K562 (cell line): ENCODE measurements around the gene SYPL2. TPM values are rescaled to one million over a fixed set of nuclear protein-coding genes. Genes with fewer than 3 reads are reported as not detected.

Source experiments
- BCL6 ChIP-seq: fragments of 250-450 bp; sonication (Bioruptor Pico); IDR thresholded peaks from 2 replicates; pipeline ENCODE4 v1.4.0; 2020
- BDP1 ChIP-seq: IDR thresholded peaks from 3 replicates; pipeline ENCODE4 v1.6.1; 2011; ENCODE audit not compliant: insufficient read length, insufficient read depth
- DPF2 ChIP-seq: fragments of 450-650 bp; IDR thresholded peaks from 2 replicates; pipeline ENCODE4 v1.6.1; 2016
- KDM4B ChIP-seq, 2 experiments: fragments of 450-650 bp in 1 of 2; sonication (generic) in 1 of 2; IDR thresholded peaks; 2 replicates each; pipeline ENCODE4 v1.6.1; 2016 to 2017; ENCODE audit warnings: borderline replicate concordance in 2 of 2, antibody characterized with exemption in 1 of 2, low read depth in 1 of 2, mild to moderate bottlenecking in 1 of 2
- KLF1 ChIP-seq: fragments of 450-650 bp; IDR thresholded peaks from 2 replicates; pipeline ENCODE4 v1.6.1; 2016; ENCODE audit warnings: missing genetic modification characterization, missing compliant biosample characterization
- PHF21A ChIP-seq: fragments of 450-650 bp; IDR thresholded peaks from 2 replicates; pipeline ENCODE4 v1.6.1; 2017; ENCODE audit warnings: low read depth, borderline replicate concordance
- SNIP1 ChIP-seq: fragments of 450-650 bp; IDR thresholded peaks from 2 replicates; pipeline ENCODE4 v1.7.1; 2017; ENCODE audit warnings: low read depth, mild to moderate bottlenecking
- TEAD2 ChIP-seq: fragments of 450-650 bp; IDR thresholded peaks from 2 replicates; pipeline ENCODE4 v1.6.1; 2016; ENCODE audit warnings: missing genetic modification characterization, control low read depth, missing compliant biosample characterization
- WHSC1 ChIP-seq: IDR thresholded peaks from one replicate; pipeline ENCODE4 v1.6.1; 2012; ENCODE audit warnings: low read length, control low read depth, inconsistent platforms
- ZNF696 ChIP-seq: fragments of 250-450 bp; sonication (Bioruptor Pico); conservative IDR thresholded peaks from 2 replicates; pipeline ENCODE4 v1.4.0; 2020; ENCODE audit warnings: mild to moderate bottlenecking, moderate library complexity
- polyA plus RNA-seq, 8 experiments: library from polyadenylated mRNA; depleted of rRNA in 4 of 8; stranded (reverse) in 5 of 8; unstranded in 3 of 8; fragments of >200 nt; fragmentation: Nextera tagmentation in 2 of 8; fragmentation: Illumina TruSeq in 1 of 8; extraction: Ambion mirVana in 2 of 8; extraction: Trizol in 1 of 8; gene quantifications; 2 replicates each; pipeline versions ENCODE4 v1.2.1 to v1.2.3, GENCODE V29; 2011 to 2014; ENCODE audit warnings: inconsistent platforms in 1 of 8, missing spikeins in 1 of 8
- total RNA-seq, 7 experiments: library from RNA; depleted of rRNA in 6 of 7; stranded (reverse); fragments of >200 nt in 6 of 7; fragmentation: Illumina TruSeq in 2 of 7; extraction: Trizol in 2 of 7; gene quantifications; 2 replicates each; pipeline versions ENCODE4 v1.2.1 to v1.2.3, GENCODE V29; 2011 to 2021; ENCODE audit warnings: low replicate concordance in 1 of 7
- TF ChIP-seq, protein P1 (sequence below): sonication (generic); formaldehyde crosslinking; IDR thresholded peaks from 2 replicates; pipeline ENCODE4 v1.8.0; 2022; ENCODE audit warnings: mild to moderate bottlenecking, missing genetic modification reagents
- TF ChIP-seq, protein P2 (sequence below): fragments of 200-400 bp; formaldehyde crosslinking; IDR thresholded peaks from 2 replicates; pipeline ENCODE4 v1.6.1; 2017; ENCODE audit warnings: mild to moderate bottlenecking, low read depth, low read length, moderate library complexity
- TF ChIP-seq, protein P3 (sequence below): sonication (generic); formaldehyde crosslinking; IDR thresholded peaks from 2 replicates; pipeline ENCODE4 v1.8.0; 2022; ENCODE audit warnings: mild to moderate bottlenecking, missing genetic modification reagents, borderline replicate concordance
- TF ChIP-seq, protein P4 (sequence below): sonication (generic); formaldehyde crosslinking; IDR thresholded peaks from 2 replicates; pipeline ENCODE4 v1.9.0; 2022; ENCODE audit warnings: mild to moderate bottlenecking, missing genetic modification reagents
- TF ChIP-seq, protein P5 (sequence below): sonication (generic); formaldehyde crosslinking; IDR thresholded peaks from 2 replicates; pipeline ENCODE4 v1.8.0; 2022; ENCODE audit warnings: mild to moderate bottlenecking, missing genetic modification reagents
- TF ChIP-seq, protein P6 (sequence below): sonication (generic); formaldehyde crosslinking; IDR thresholded peaks from 2 replicates; pipeline ENCODE4 v1.4.0; 2020; ENCODE audit warnings: mild to moderate bottlenecking, missing genetic modification reagents

The SYPL2 gene
- total and polyA plus RNA-seq, 9 of the 15 experiments (the other 6 are each of a cell fraction or from before 2014, with no cell fraction given): 0.03 to 0.20 (median 0.07) TPM; not detected in 2

DNA sequence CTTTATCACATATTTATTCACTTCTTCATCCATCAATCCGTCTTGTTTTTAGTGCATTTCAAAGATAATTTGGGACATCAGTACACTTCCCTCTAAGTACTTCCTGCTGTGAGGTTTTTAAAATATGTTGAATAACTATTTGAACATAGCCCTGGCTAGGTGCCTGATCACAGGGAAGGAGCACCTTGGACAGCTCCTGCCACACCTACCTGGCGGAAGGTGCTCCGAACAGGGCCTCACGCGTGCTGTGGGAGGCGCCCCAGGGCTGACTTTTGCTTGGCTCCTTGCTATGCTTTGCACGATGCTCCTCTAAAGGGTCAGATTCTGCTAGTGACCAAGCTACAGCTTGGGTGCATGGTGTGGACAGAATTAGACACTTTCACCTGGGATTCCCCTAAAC, 12.5 kb downstream of the SYPL2 start (continued):
- TF ChIP-seq, protein P1, sequence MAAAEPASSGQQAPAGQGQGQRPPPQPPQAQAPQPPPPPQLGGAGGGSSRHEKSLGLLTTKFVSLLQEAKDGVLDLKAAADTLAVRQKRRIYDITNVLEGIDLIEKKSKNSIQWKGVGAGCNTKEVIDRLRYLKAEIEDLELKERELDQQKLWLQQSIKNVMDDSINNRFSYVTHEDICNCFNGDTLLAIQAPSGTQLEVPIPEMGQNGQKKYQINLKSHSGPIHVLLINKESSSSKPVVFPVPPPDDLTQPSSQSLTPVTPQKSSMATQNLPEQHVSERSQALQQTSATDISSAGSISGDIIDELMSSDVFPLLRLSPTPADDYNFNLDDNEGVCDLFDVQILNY (CRISPR knock-in tag): peak; percentile 20; the same call in 1 of the 2 replicates
- TF ChIP-seq DPF2: no peak
- TF ChIP-seq TEAD2: 0 out of 2 replicates have a peak, but pooled peaks have one; percentile 20
- no peak for TF ChIP-seq SNIP1
- TF ChIP-seq, protein P2, sequence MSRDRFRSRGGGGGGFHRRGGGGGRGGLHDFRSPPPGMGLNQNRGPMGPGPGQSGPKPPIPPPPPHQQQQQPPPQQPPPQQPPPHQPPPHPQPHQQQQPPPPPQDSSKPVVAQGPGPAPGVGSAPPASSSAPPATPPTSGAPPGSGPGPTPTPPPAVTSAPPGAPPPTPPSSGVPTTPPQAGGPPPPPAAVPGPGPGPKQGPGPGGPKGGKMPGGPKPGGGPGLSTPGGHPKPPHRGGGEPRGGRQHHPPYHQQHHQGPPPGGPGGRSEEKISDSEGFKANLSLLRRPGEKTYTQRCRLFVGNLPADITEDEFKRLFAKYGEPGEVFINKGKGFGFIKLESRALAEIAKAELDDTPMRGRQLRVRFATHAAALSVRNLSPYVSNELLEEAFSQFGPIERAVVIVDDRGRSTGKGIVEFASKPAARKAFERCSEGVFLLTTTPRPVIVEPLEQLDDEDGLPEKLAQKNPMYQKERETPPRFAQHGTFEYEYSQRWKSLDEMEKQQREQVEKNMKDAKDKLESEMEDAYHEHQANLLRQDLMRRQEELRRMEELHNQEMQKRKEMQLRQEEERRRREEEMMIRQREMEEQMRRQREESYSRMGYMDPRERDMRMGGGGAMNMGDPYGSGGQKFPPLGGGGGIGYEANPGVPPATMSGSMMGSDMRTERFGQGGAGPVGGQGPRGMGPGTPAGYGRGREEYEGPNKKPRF: no peak
- TF ChIP-seq, protein P3, sequence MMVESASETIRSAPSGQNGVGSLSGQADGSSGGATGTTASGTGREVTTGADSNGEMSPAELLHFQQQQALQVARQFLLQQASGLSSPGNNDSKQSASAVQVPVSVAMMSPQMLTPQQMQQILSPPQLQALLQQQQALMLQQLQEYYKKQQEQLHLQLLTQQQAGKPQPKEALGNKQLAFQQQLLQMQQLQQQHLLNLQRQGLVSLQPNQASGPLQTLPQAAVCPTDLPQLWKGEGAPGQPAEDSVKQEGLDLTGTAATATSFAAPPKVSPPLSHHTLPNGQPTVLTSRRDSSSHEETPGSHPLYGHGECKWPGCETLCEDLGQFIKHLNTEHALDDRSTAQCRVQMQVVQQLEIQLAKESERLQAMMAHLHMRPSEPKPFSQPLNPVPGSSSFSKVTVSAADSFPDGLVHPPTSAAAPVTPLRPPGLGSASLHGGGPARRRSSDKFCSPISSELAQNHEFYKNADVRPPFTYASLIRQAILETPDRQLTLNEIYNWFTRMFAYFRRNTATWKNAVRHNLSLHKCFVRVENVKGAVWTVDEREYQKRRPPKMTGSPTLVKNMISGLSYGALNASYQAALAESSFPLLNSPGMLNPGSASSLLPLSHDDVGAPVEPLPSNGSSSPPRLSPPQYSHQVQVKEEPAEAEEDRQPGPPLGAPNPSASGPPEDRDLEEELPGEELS: peak; percentile 48; the same call in 1 of the 2 replicates
- TF ChIP-seq KLF1 (tag): no peak
- TF ChIP-seq, protein P4, sequence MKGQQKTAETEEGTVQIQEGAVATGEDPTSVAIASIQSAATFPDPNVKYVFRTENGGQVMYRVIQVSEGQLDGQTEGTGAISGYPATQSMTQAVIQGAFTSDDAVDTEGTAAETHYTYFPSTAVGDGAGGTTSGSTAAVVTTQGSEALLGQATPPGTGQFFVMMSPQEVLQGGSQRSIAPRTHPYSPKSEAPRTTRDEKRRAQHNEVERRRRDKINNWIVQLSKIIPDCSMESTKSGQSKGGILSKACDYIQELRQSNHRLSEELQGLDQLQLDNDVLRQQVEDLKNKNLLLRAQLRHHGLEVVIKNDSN: peak; percentile 25; the same call in 1 of the 2 replicates
- TF ChIP-seq, protein P5, sequence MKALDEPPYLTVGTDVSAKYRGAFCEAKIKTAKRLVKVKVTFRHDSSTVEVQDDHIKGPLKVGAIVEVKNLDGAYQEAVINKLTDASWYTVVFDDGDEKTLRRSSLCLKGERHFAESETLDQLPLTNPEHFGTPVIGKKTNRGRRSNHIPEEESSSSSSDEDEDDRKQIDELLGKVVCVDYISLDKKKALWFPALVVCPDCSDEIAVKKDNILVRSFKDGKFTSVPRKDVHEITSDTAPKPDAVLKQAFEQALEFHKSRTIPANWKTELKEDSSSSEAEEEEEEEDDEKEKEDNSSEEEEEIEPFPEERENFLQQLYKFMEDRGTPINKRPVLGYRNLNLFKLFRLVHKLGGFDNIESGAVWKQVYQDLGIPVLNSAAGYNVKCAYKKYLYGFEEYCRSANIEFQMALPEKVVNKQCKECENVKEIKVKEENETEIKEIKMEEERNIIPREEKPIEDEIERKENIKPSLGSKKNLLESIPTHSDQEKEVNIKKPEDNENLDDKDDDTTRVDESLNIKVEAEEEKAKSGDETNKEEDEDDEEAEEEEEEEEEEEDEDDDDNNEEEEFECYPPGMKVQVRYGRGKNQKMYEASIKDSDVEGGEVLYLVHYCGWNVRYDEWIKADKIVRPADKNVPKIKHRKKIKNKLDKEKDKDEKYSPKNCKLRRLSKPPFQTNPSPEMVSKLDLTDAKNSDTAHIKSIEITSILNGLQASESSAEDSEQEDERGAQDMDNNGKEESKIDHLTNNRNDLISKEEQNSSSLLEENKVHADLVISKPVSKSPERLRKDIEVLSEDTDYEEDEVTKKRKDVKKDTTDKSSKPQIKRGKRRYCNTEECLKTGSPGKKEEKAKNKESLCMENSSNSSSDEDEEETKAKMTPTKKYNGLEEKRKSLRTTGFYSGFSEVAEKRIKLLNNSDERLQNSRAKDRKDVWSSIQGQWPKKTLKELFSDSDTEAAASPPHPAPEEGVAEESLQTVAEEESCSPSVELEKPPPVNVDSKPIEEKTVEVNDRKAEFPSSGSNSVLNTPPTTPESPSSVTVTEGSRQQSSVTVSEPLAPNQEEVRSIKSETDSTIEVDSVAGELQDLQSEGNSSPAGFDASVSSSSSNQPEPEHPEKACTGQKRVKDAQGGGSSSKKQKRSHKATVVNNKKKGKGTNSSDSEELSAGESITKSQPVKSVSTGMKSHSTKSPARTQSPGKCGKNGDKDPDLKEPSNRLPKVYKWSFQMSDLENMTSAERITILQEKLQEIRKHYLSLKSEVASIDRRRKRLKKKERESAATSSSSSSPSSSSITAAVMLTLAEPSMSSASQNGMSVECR (CRISPR knock-in tag): peak; percentile 95
- TF ChIP-seq BCL6 (CRISPR knock-in tag): no peak
- no peak for TF ChIP-seq PHF21A
- TF ChIP-seq, protein P6, sequence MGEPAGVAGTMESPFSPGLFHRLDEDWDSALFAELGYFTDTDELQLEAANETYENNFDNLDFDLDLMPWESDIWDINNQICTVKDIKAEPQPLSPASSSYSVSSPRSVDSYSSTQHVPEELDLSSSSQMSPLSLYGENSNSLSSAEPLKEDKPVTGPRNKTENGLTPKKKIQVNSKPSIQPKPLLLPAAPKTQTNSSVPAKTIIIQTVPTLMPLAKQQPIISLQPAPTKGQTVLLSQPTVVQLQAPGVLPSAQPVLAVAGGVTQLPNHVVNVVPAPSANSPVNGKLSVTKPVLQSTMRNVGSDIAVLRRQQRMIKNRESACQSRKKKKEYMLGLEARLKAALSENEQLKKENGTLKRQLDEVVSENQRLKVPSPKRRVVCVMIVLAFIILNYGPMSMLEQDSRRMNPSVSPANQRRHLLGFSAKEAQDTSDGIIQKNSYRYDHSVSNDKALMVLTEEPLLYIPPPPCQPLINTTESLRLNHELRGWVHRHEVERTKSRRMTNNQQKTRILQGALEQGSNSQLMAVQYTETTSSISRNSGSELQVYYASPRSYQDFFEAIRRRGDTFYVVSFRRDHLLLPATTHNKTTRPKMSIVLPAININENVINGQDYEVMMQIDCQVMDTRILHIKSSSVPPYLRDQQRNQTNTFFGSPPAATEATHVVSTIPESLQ (CRISPR knock-in tag): no peak
- no peak for TF ChIP-seq BDP1
- TF ChIP-seq KDM4B (IDR thresholded peaks at IDR 0.05; ENCODE audit: borderline replicate concordance in 2 of 2, low read depth in 1 of 2): no peak
- no peak for TF ChIP-seq ZNF696 (CRISPR knock-in tag)
- no peak for TF ChIP-seq WHSC1
